Colonic mucosa (tissue), 4 donors: ENCODE results near the gene ARRB2. TPM values are rescaled to one million over a fixed set of nuclear protein-coding genes. Genes with fewer than 3 reads are reported as not detected.

Experiments used
- DNase-seq: peaks from one replicate; pipeline ENCODE4 v3.0.0-alpha.2; 2020
- H3K27ac ChIP-seq: fragments of 200-600 bp; one replicate; pipeline ENCODE4 v1.8.0; 2021
- H3K27me3 ChIP-seq: fragments of 200-600 bp; one replicate; pipeline ENCODE4 v1.8.0; 2021
- H3K36me3 ChIP-seq: fragments of 200-600 bp; one replicate; pipeline ENCODE4 v1.8.0; 2021
- H3K4me1 ChIP-seq: fragments of 200-600 bp; one replicate; pipeline ENCODE4 v1.8.0; 2021; ENCODE audit warnings: mild to moderate bottlenecking
- H3K4me3 ChIP-seq: fragments of 200-600 bp; one replicate; pipeline ENCODE4 v1.8.0; 2021
- H3K9ac ChIP-seq, 2 donors: one replicate each; pipeline ENCODE4 v1.7.0; 2013; ENCODE audit warnings: control low read depth in 2 of 2, low read depth in 2 of 2, low read length in 2 of 2
- H3K9me3 ChIP-seq: fragments of 200-600 bp; one replicate; pipeline ENCODE4 v1.8.0; 2021
- CTCF ChIP-seq: fragments of 200-600 bp; IDR thresholded peaks from one replicate; pipeline ENCODE4 v1.8.0; 2022; ENCODE audit warnings: antibody characterized with exemption, mild to moderate bottlenecking
- intact Hi-C: fragments of 100-400 bp; cut with DNase I; formaldehyde crosslinking; loops from one replicate; pipeline ENCODE4 v1.14.1; 2022
- total RNA-seq, 2 donors: library from RNA; stranded (reverse); fragmentation: NEBNext Ultra II Directional in 1 of 2; extraction: Animal tissue kit (Norgen Biotek cat#: 25700) in 1 of 2; gene quantifications; one replicate each; pipeline ENCODE4 v1.2.1, GENCODE V29; 2021
- donor health status: healthy.
- donor health status: DM: no; HTN: no; CAD: no.
- donor health status: DM: no; HTN: no; CAD: no.

Gene ARRB2
- total RNA-seq, 2 donors from 2014 or later: 41.0 to 42.8 TPM

- no peaks in the 10 kb centered on the region for H3K36me3 ChIP-seq
- no peak overlapping the region for H3K9ac ChIP-seq
- TF ChIP-seq CTCF: no peak
- intact Hi-C loops: no loop called here
- no peak overlapping the region for H3K4me3 ChIP-seq
- no peak overlapping the region for H3K27ac ChIP-seq
- no peaks in the 10 kb centered on the region for H3K9me3 ChIP-seq
- no peak for DNase-seq
- H3K4me1 ChIP-seq: peaks cover 14% of the 10 kb centered on the region
- no peaks in the 10 kb centered on the region for H3K27me3 ChIP-seq
Observed at GRCh38 chr17:4716081-4716480, 5.6 kb downstream of the ARRB2 start.

- Histone ChIP-seq H3K36me3 (no peaks in the 10 kb centered on the region), H3K9ac (no peak overlapping the region), H3K27me3 (no peaks in the 10 kb centered on the region), H3K9me3 (no peaks in the 10 kb centered on the region), H3K4me1 (no peaks in the 10 kb centered on the region), H3K27ac (no peak overlapping the region), H3K4me3 (no peak overlapping the region)
- intact Hi-C loops: no loop called here
- no peak for DNase-seq
- TF ChIP-seq CTCF: no peak
Observed at GRCh38 chr17:4717791-4718190, 7.4 kb downstream of the ARRB2 start.

- no peak for DNase-seq
- Histone ChIP-seq H3K27ac (no peak overlapping the region), H3K4me3 (no peak overlapping the region), H3K27me3 (no peaks in the 10 kb centered on the region), H3K4me1 (no peaks in the 10 kb centered on the region), H3K9me3 (no peaks in the 10 kb centered on the region), H3K9ac (no peak overlapping the region), H3K36me3 (no peaks in the 10 kb centered on the region)
- intact Hi-C loops: no loop called here
- TF ChIP-seq CTCF: no peak
Observed at GRCh38 chr17:4718276-4718675, 7.8 kb downstream of the ARRB2 start.

- no peak for TF ChIP-seq CTCF
- DNase-seq: no peak
- no peak overlapping the region for H3K4me3 ChIP-seq
- H3K27me3 ChIP-seq: no peaks in the 10 kb centered on the region
- intact Hi-C loops: no loop called here
- no peaks in the 10 kb centered on the region for H3K36me3 ChIP-seq
- no peak overlapping the region for H3K27ac ChIP-seq
- H3K9ac ChIP-seq: no peak overlapping the region
- H3K9me3 ChIP-seq: no peaks in the 10 kb centered on the region
- H3K4me1 ChIP-seq: no peaks in the 10 kb centered on the region
Observed at GRCh38 chr17:4719146-4719545, 8.7 kb downstream of the ARRB2 start.

GRCh38 chr17:4719684-4720221, 9.3 kb downstream of the ARRB2 start:
- no peak overlapping the region for H3K4me3 ChIP-seq
- intact Hi-C loops: no loop called here
- no peak overlapping the region for H3K27ac ChIP-seq
- H3K36me3 ChIP-seq: no peaks in the 10 kb centered on the region
- no peak for DNase-seq
- H3K9ac ChIP-seq: no peak overlapping the region
- TF ChIP-seq CTCF: no peak
- H3K9me3 ChIP-seq: no peaks in the 10 kb centered on the region
- no peaks in the 10 kb centered on the region for H3K27me3 ChIP-seq
- H3K4me1 ChIP-seq: no peaks in the 10 kb centered on the region
